Measurements from ENCODE around the gene IFNAR1. TPM values are rescaled to one million over a fixed set of nuclear protein-coding genes. Genes with fewer than 3 reads are reported as not detected.

The IFNAR1 gene
- total and polyA plus RNA-seq, 8 donors: 29.2 to 71.3 (median 34.0) TPM

- intact Hi-C loops (cut with DNase I): no loop called here
- no peak for ATAC-seq
- Histone ChIP-seq H3K4me3 (no peak overlapping the region), H3K4me1 (peaks cover 4% of the 10 kb centered on the region in 2 donors), H3K9me3 (no peaks in the 10 kb centered on the region), H3K36me3 (peaks cover 0 to 96% of the 10 kb centered on the region in 2 donors), H3K27ac (no peak overlapping the region), H3K27me3 (no peaks in the 10 kb centered on the region)
- TF ChIP-seq CTCF (IDR thresholded peaks at IDR 0.05): no peak
- DNase-seq: no peak
These were observed 33.1 kb upstream of the IFNAR1 start for GRCh38 chr21:33291686-33292085.

- ATAC-seq (no peak), DNase-seq (no peak)
- Histone ChIP-seq H3K27me3 (no peaks in the 10 kb centered on the region), H3K4me1 (peaks cover 0 to under 1% of the 10 kb centered on the region in 2 donors), H3K4me3 (no peak overlapping the region), H3K27ac (no peak overlapping the region), H3K36me3 (peaks cover 0 to 98% of the 10 kb centered on the region in 2 donors), H3K9me3 (no peaks in the 10 kb centered on the region)
- no peak for TF ChIP-seq CTCF (IDR thresholded peaks at IDR 0.05)
- intact Hi-C loops (cut with DNase I): no loop called here
These were observed 32.0 kb upstream of the IFNAR1 start for GRCh38 chr21:33292724-33293123.

- H3K27ac ChIP-seq: no peak overlapping the region
- no peaks in the 10 kb centered on the region for H3K9me3 ChIP-seq
- no peak overlapping the region for H3K4me3 ChIP-seq
- DNase-seq: no peak
- no peaks in the 10 kb centered on the region for H3K27me3 ChIP-seq
- TF ChIP-seq CTCF (IDR thresholded peaks at IDR 0.05): no peak
- intact Hi-C loops (cut with DNase I): no loop called here
- H3K36me3 ChIP-seq: peaks cover 0 to 98% of the 10 kb centered on the region in 2 donors
- no peak for ATAC-seq
- H3K4me1 ChIP-seq: peaks cover 0 to 5% of the 10 kb centered on the region in 2 donors
These were observed 31.6 kb upstream of the IFNAR1 start for GRCh38 chr21:33293136-33293535.

- H3K27me3 ChIP-seq: no peaks in the 10 kb centered on the region
- H3K4me1 ChIP-seq: peaks cover 0 to 11% of the 10 kb centered on the region in 2 donors
- peak in 1 of 4 donors; percentile 54 for DNase-seq
- H3K36me3 ChIP-seq: peaks cover 0 to 91% of the 10 kb centered on the region in 2 donors
- no peak overlapping the region for H3K4me3 ChIP-seq
- intact Hi-C loops (cut with DNase I): no loop called here
- no peak for TF ChIP-seq CTCF (IDR thresholded peaks at IDR 0.05)
- no peak for ATAC-seq
- H3K9me3 ChIP-seq: no peaks in the 10 kb centered on the region
- H3K27ac ChIP-seq: no peak overlapping the region
These were observed 31.0 kb upstream of the IFNAR1 start for GRCh38 chr21:33293811-33294216.

DNA sequence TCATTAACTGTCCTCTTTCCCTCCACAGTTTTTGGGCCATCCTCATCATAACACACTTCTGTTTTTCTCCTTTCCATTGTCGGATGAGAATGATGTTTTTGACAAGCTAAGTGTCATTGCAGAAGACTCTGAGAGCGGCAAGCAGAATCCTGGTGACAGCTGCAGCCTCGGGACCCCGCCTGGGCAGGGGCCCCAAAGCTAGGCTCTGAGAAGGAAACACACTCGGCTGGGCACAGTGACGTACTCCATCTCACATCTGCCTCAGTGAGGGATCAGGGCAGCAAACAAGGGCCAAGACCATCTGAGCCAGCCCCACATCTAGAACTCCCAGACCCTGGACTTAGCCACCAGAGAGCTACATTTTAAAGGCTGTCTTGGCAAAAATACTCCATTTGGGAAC is 28.6 kb upstream of the IFNAR1 start:
- no peaks in the 10 kb centered on the region for H3K27me3 ChIP-seq
- intact Hi-C loops (cut with DNase I): no loop called here
- peaks cover 6 to 34% of the 10 kb centered on the region in 2 donors for H3K4me1 ChIP-seq
- no peaks in the 10 kb centered on the region for H3K9me3 ChIP-seq
- no peak for TF ChIP-seq CTCF (IDR thresholded peaks at IDR 0.05)
- DNase-seq: no peak
- no peak overlapping the region for H3K4me3 ChIP-seq
- H3K27ac ChIP-seq: no peak overlapping the region
- ATAC-seq: no peak
- peaks cover 0 to 67% of the 10 kb centered on the region in 2 donors for H3K36me3 ChIP-seq

All from left lung (tissue), 10 donors.